ENCODE measurements around the gene CLEC18B.

CLEC18B gene

DNA sequence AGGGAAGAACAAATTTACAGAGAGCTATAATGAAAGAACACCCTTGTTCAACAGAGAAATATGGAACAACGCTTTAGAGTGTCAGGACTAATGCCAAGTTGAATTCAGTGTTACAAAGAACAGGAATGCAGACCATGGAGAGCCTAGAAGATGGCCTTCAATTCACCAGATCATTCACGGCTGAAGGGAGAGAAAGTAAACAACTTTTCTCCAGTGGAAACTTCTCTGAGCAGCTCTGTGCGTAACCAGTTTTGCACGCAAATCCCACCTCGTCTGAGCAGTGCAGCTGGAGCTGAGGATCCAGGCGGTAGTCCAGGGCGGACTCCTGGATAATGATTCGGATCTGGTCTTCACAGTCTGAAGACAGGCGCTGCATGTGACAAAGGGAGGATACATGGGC, 40.5 kb upstream of the CLEC18B start:
- no peak overlapping the region for H3K23ac ChIP-seq (ENCODE audit: low read depth, low read length, poor library complexity)
- H2BK12ac ChIP-seq (ENCODE audit: low read length): no peak overlapping the region
- H3K27ac ChIP-seq (replicated peaks; ENCODE audit: low read length): no peak overlapping the region
- no peak overlapping the region for H4K8ac ChIP-seq (ENCODE audit: low read depth, low read length)
- DNase-seq (ENCODE audit: low spot score): no peak
- no peak overlapping the region for H2BK5ac ChIP-seq (ENCODE audit: low read length)
- H3K4me1 ChIP-seq (ENCODE audit: control insufficient read depth in 2 of 2, insufficient read depth in 1 of 2, low read depth in 1 of 2, low read length in 2 of 2): no peaks in the 10 kb centered on the region
- H3K9me3 ChIP-seq (replicated peaks in 1 of 2; ENCODE audit: control insufficient read depth in 2 of 2, insufficient read depth in 1 of 2, low read depth in 1 of 2, low read length in 2 of 2): no peaks in the 10 kb centered on the region
- H3K4ac ChIP-seq (ENCODE audit: low read length): no peak overlapping the region
- no peaks in the 10 kb centered on the region for H3K27me3 ChIP-seq (ENCODE audit: control insufficient read depth in 3 of 3, insufficient read depth in 3 of 3, low read depth in 1 of 3, low read length in 3 of 3)
- H4K91ac ChIP-seq (ENCODE audit: low read depth, low read length, poor library complexity): no peak overlapping the region
- H3K4me2 ChIP-seq (ENCODE audit: insufficient read depth, low read length, poor library complexity, severe bottlenecking): no peak overlapping the region
- no peak overlapping the region for H3K18ac ChIP-seq (ENCODE audit: low read length)
- H3K36me3 ChIP-seq (replicated peaks in 1 of 2; ENCODE audit: control insufficient read depth in 2 of 2, insufficient read depth in 2 of 2, low read length in 2 of 2): peaks cover 28 to 93% of the 10 kb centered on the region in 2 donors
- no peak overlapping the region for H2AK5ac ChIP-seq (ENCODE audit: low read depth, low read length)
- H2BK15ac ChIP-seq (ENCODE audit: low read length): no peak overlapping the region
- no peak overlapping the region for H2AFZ ChIP-seq (ENCODE audit: low read length)
- H3K9ac ChIP-seq (ENCODE audit: low read depth, low read length, poor library complexity): no peak overlapping the region
- no peak overlapping the region for H3K14ac ChIP-seq (ENCODE audit: low read length)
- no peaks in the 10 kb centered on the region for H3K79me1 ChIP-seq (ENCODE audit: low read depth, low read length)
- H2BK120ac ChIP-seq (ENCODE audit: low read depth, low read length): no peak overlapping the region
- H3K4me3 ChIP-seq (ENCODE audit: low read length in 2 of 2): no peak overlapping the region
- WGBS, 2 donors (ENCODE audit: extremely low coverage in 2 of 2, insufficient read length in 2 of 2, insufficient replicate concordance in 1 of 2): no CpG with 5 or more reads among the region's 9 CpGs

DNA sequence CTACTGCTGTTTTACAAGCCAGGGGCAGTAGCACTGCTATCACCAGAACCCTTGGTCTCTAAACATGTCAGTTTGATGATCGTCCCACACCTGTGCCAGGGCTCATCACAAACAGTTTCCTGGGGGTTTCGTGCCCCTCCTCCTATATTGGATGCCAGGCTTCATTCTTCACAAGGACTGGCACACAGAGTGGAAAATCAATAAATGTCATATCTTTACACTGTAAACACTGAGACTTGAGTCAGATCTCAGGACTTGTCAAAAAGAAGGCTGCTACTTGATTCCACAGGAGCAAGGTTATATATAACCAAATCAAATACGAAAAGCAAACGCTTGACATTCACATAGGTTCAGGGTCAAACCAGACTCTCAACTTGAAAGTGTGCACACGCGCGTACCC, 39.3 kb upstream of the CLEC18B start:
- DNase-seq (ENCODE audit: low spot score): no peak
- H3K36me3 ChIP-seq (replicated peaks in 1 of 2; ENCODE audit: control insufficient read depth in 2 of 2, insufficient read depth in 2 of 2, low read length in 2 of 2): peaks cover 31 to 93% of the 10 kb centered on the region in 2 donors
- no peak overlapping the region for H4K8ac ChIP-seq (ENCODE audit: low read depth, low read length)
- no peak overlapping the region for H2AK5ac ChIP-seq (ENCODE audit: low read depth, low read length)
- H3K9ac ChIP-seq (ENCODE audit: low read depth, low read length, poor library complexity): no peak overlapping the region
- no peak overlapping the region for H3K27ac ChIP-seq (replicated peaks; ENCODE audit: low read length)
- H2BK12ac ChIP-seq (ENCODE audit: low read length): no peak overlapping the region
- no peak overlapping the region for H3K14ac ChIP-seq (ENCODE audit: low read length)
- H3K18ac ChIP-seq (ENCODE audit: low read length): no peak overlapping the region
- no peak overlapping the region for H4K91ac ChIP-seq (ENCODE audit: low read depth, low read length, poor library complexity)
- H2BK120ac ChIP-seq (ENCODE audit: low read depth, low read length): no peak overlapping the region
- H3K4me3 ChIP-seq (ENCODE audit: low read length in 2 of 2): no peak overlapping the region
- no peak overlapping the region for H3K23ac ChIP-seq (ENCODE audit: low read depth, low read length, poor library complexity)
- H2BK15ac ChIP-seq (ENCODE audit: low read length): no peak overlapping the region
- no peak overlapping the region for H3K4ac ChIP-seq (ENCODE audit: low read length)
- H3K79me1 ChIP-seq (ENCODE audit: low read depth, low read length): no peaks in the 10 kb centered on the region
- H3K4me1 ChIP-seq (ENCODE audit: control insufficient read depth in 2 of 2, insufficient read depth in 1 of 2, low read depth in 1 of 2, low read length in 2 of 2): no peaks in the 10 kb centered on the region
- no peaks in the 10 kb centered on the region for H3K27me3 ChIP-seq (ENCODE audit: control insufficient read depth in 3 of 3, insufficient read depth in 3 of 3, low read depth in 1 of 3, low read length in 3 of 3)
- WGBS, 2 donors (ENCODE audit: extremely low coverage in 2 of 2, insufficient read length in 2 of 2, insufficient replicate concordance in 1 of 2): no CpG with 5 or more reads among the region's 7 CpGs
- no peak overlapping the region for H2BK5ac ChIP-seq (ENCODE audit: low read length)
- H2AFZ ChIP-seq (ENCODE audit: low read length): no peak overlapping the region
- H3K4me2 ChIP-seq (ENCODE audit: insufficient read depth, low read length, poor library complexity, severe bottlenecking): no peak overlapping the region
- no peaks in the 10 kb centered on the region for H3K9me3 ChIP-seq (replicated peaks in 1 of 2; ENCODE audit: control insufficient read depth in 2 of 2, insufficient read depth in 1 of 2, low read depth in 1 of 2, low read length in 2 of 2)

DNA sequence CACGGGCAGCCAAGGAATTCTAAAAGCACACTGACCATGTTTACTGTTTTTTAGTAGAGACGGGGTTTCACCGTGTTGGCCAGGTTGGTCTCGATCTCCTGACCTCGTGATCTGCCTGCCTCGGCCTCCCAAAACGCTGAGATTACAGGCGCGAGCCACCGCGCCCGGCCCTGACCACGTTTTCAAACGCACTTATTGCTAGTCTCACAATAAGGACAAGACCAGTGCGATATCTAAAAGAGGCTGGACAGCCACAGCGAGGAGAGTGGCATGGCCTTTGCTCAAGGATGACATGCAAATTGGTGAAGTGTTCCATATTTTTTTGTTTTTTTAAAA, 35.0 kb upstream of the CLEC18B start:
- H2BK120ac ChIP-seq (ENCODE audit: low read depth, low read length): no peak overlapping the region
- H3K27ac ChIP-seq (replicated peaks; ENCODE audit: low read length): no peak overlapping the region
- H3K9ac ChIP-seq (ENCODE audit: low read depth, low read length, poor library complexity): no peak overlapping the region
- H3K18ac ChIP-seq (ENCODE audit: low read length): no peak overlapping the region
- no peaks in the 10 kb centered on the region for H3K27me3 ChIP-seq (ENCODE audit: control insufficient read depth in 3 of 3, insufficient read depth in 3 of 3, low read depth in 1 of 3, low read length in 3 of 3)
- no peak overlapping the region for H2BK15ac ChIP-seq (ENCODE audit: low read length)
- H3K4me3 ChIP-seq (ENCODE audit: low read length in 2 of 2): no peak overlapping the region
- no peak overlapping the region for H2AFZ ChIP-seq (ENCODE audit: low read length)
- H2BK5ac ChIP-seq (ENCODE audit: low read length): no peak overlapping the region
- H2AK5ac ChIP-seq (ENCODE audit: low read depth, low read length): no peak overlapping the region
- H3K9me3 ChIP-seq (replicated peaks in 1 of 2; ENCODE audit: control insufficient read depth in 2 of 2, insufficient read depth in 1 of 2, low read depth in 1 of 2, low read length in 2 of 2): peaks cover 0 to 3% of the 10 kb centered on the region in 2 donors
- no peak overlapping the region for H3K4me2 ChIP-seq (ENCODE audit: insufficient read depth, low read length, poor library complexity, severe bottlenecking)
- H4K91ac ChIP-seq (ENCODE audit: low read depth, low read length, poor library complexity): no peak overlapping the region
- H3K23ac ChIP-seq (ENCODE audit: low read depth, low read length, poor library complexity): no peak overlapping the region
- DNase-seq (ENCODE audit: low spot score): no peak
- peaks cover 36 to 93% of the 10 kb centered on the region in 2 donors for H3K36me3 ChIP-seq (replicated peaks in 1 of 2; ENCODE audit: control insufficient read depth in 2 of 2, insufficient read depth in 2 of 2, low read length in 2 of 2)
- H3K4ac ChIP-seq (ENCODE audit: low read length): no peak overlapping the region
- no peak overlapping the region for H3K14ac ChIP-seq (ENCODE audit: low read length)
- no CpG with 5 or more reads among the region's 16 CpGs for WGBS, 2 donors (ENCODE audit: extremely low coverage in 2 of 2, insufficient read length in 2 of 2, insufficient replicate concordance in 1 of 2)
- no peak overlapping the region for H2BK12ac ChIP-seq (ENCODE audit: low read length)
- no peaks in the 10 kb centered on the region for H3K4me1 ChIP-seq (ENCODE audit: control insufficient read depth in 2 of 2, insufficient read depth in 1 of 2, low read depth in 1 of 2, low read length in 2 of 2)
- no peaks in the 10 kb centered on the region for H3K79me1 ChIP-seq (ENCODE audit: low read depth, low read length)
- no peak overlapping the region for H4K8ac ChIP-seq (ENCODE audit: low read depth, low read length)

DNA sequence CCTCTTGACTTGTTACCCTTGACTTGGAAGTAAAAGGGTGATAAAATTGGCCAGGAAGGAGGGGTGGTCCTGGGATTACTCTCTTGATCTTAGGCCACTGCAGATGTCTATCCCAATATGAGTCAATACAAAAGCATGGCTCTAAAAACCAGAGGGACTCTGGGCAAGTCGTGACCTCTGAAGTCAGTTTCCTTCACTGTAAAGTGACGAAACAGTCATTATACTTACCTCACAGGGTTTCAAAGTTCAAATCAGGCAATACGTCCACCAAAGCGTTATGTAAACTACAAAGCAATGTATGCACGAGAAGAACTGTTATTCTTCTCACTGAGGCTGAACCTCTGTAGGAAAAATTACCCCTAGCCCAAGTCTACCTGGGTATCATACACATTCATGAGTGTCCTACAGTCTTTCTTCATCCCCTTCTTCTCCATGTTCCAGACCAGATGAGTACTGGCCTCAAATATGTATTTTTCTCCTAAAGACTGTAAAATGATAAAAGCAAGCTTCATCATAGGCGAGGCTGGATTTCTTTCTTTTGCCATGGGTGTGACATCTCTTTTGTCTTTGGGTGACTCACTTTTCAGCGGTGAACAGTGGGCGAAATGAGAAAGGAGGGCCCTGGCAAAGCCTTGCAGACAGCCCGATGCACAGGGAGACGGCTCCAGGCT, 34.5 kb upstream of the CLEC18B start:
- H2AFZ ChIP-seq (ENCODE audit: low read length): no peak overlapping the region
- H2AK5ac ChIP-seq (ENCODE audit: low read depth, low read length): no peak overlapping the region
- H3K18ac ChIP-seq (ENCODE audit: low read length): no peak overlapping the region
- WGBS, 2 donors (ENCODE audit: extremely low coverage in 2 of 2, insufficient read length in 2 of 2, insufficient replicate concordance in 1 of 2): no CpG with 5 or more reads among the region's 10 CpGs
- no peaks in the 10 kb centered on the region for H3K27me3 ChIP-seq (ENCODE audit: control insufficient read depth in 3 of 3, insufficient read depth in 3 of 3, low read depth in 1 of 3, low read length in 3 of 3)
- H3K79me1 ChIP-seq (ENCODE audit: low read depth, low read length): no peaks in the 10 kb centered on the region
- no peak overlapping the region for H3K14ac ChIP-seq (ENCODE audit: low read length)
- H3K4ac ChIP-seq (ENCODE audit: low read length): no peak overlapping the region
- no peak overlapping the region for H3K4me2 ChIP-seq (ENCODE audit: insufficient read depth, low read length, poor library complexity, severe bottlenecking)
- no peak overlapping the region for H4K91ac ChIP-seq (ENCODE audit: low read depth, low read length, poor library complexity)
- H3K4me3 ChIP-seq (ENCODE audit: low read length in 2 of 2): no peak overlapping the region
- no peak overlapping the region for H3K23ac ChIP-seq (ENCODE audit: low read depth, low read length, poor library complexity)
- H3K4me1 ChIP-seq (ENCODE audit: control insufficient read depth in 2 of 2, insufficient read depth in 1 of 2, low read depth in 1 of 2, low read length in 2 of 2): no peaks in the 10 kb centered on the region
- no peak overlapping the region for H2BK120ac ChIP-seq (ENCODE audit: low read depth, low read length)
- no peak overlapping the region for H4K8ac ChIP-seq (ENCODE audit: low read depth, low read length)
- no peak overlapping the region for H2BK12ac ChIP-seq (ENCODE audit: low read length)
- DNase-seq (ENCODE audit: low spot score): no peak
- no peak overlapping the region for H3K27ac ChIP-seq (replicated peaks; ENCODE audit: low read length)
- H3K9me3 ChIP-seq (replicated peaks in 1 of 2; ENCODE audit: control insufficient read depth in 2 of 2, insufficient read depth in 1 of 2, low read depth in 1 of 2, low read length in 2 of 2): peaks cover 0 to 3% of the 10 kb centered on the region in 2 donors
- H3K36me3 ChIP-seq (replicated peaks in 1 of 2; ENCODE audit: control insufficient read depth in 2 of 2, insufficient read depth in 2 of 2, low read length in 2 of 2): peaks cover 39 to 95% of the 10 kb centered on the region in 2 donors
- no peak overlapping the region for H2BK15ac ChIP-seq (ENCODE audit: low read length)
- H3K9ac ChIP-seq (ENCODE audit: low read depth, low read length, poor library complexity): no peak overlapping the region
- no peak overlapping the region for H2BK5ac ChIP-seq (ENCODE audit: low read length)

All from neuronal stem cell (in vitro differentiated cells).